ENCODE measurements around the gene CHD2.

CHD2 gene

GRCh38 chr15:93066834-93067648, 166.9 kb downstream of the CHD2 start:
- DNase-seq (ENCODE audit: low read depth, low spot score) = no peak

- no peak for DNase-seq (ENCODE audit: low read depth, low spot score)
Observed at GRCh38 chr15:93067649-93068085, 167.5 kb downstream of the CHD2 start.

- no peak for DNase-seq (ENCODE audit: low read depth, low spot score)
Observed at GRCh38 chr15:93068581-93069199, 168.6 kb downstream of the CHD2 start.

- DNase-seq (ENCODE audit: low read depth, low spot score) = no peak
Observed at GRCh38 chr15:93070132-93070531, 170.0 kb downstream of the CHD2 start.

- DNase-seq (ENCODE audit: low read depth, low spot score) = no peak
Observed at GRCh38 chr15:93070551-93071296, 170.6 kb downstream of the CHD2 start.

- DNase-seq (ENCODE audit: low read depth, low spot score) = no peak
Observed at GRCh38 chr15:93071469-93071936, 171.4 kb downstream of the CHD2 start.

GRCh38 chr15:93072011-93072410, 171.9 kb downstream of the CHD2 start:
- no peak for DNase-seq (ENCODE audit: low read depth, low spot score)

- no peak for DNase-seq (ENCODE audit: low read depth, low spot score)
Observed at GRCh38 chr15:93072411-93073394, 172.6 kb downstream of the CHD2 start.

- no peak for DNase-seq (ENCODE audit: low read depth, low spot score)
Observed at GRCh38 chr15:93073465-93073952, 173.4 kb downstream of the CHD2 start.

GRCh38 chr15:93074599-93074998, 174.5 kb downstream of the CHD2 start:
- DNase-seq (ENCODE audit: low read depth, low spot score) = no peak

GRCh38 chr15:93076217-93076616, 176.1 kb downstream of the CHD2 start:
- DNase-seq (ENCODE audit: low read depth, low spot score) = no peak

- DNase-seq (ENCODE audit: low read depth, low spot score) = no peak
Observed at GRCh38 chr15:93076875-93077274, 176.8 kb downstream of the CHD2 start.

All from activated naive CD8-positive, alpha-beta T cell treated with anti-CD3 and anti-CD28 coated beads, Interleukin-2, amount 50 U/mL, for 16 hours (primary cell).